Stimulated activated naive CD4-positive, alpha-beta T cell (primary cell): ENCODE results near the gene PAPSS2.
"Not testable (repeated sequence)": the region's sequence is repeated elsewhere in the genome, so short reads cannot be mapped to it uniquely, and the experiment has no call there.

ENCODE experiments used
- DNase-seq, 6 experiments: peaks; one replicate each; lab custom pipeline; 2025; lab: John Stamatoyannopoulos, UW

The PAPSS2 gene

GRCh38 chr10:87642988-87643387 is 16.7 kb upstream of the PAPSS2 start:
- no peak for DNase-seq

- DNase-seq, result no peak
Measured at GRCh38 chr10:87643920-87644319, 15.8 kb upstream of the PAPSS2 start.

GRCh38 chr10:87644500-87644899 is 15.2 kb upstream of the PAPSS2 start:
- DNase-seq, result not testable (repeated sequence)

GRCh38 chr10:87646192-87646909 is 13.3 kb upstream of the PAPSS2 start:
- no peak for DNase-seq

GRCh38 chr10:87646935-87647334 is 12.7 kb upstream of the PAPSS2 start:
- no peak for DNase-seq

- DNase-seq, result no peak
Measured at GRCh38 chr10:87650838-87651589, 8.7 kb upstream of the PAPSS2 start.

- no peak for DNase-seq
Measured at GRCh38 chr10:87651801-87652200, 7.9 kb upstream of the PAPSS2 start.

- DNase-seq, result no peak
Measured at GRCh38 chr10:87652261-87652660, 7.4 kb upstream of the PAPSS2 start.

- DNase-seq, result no peak
Measured at GRCh38 chr10:87654212-87654611, 5.5 kb upstream of the PAPSS2 start.

GRCh38 chr10:87656431-87657072 is 3.1 kb upstream of the PAPSS2 start:
- peak in 2 of 6 experiments; percentile 18 to 44 for DNase-seq

GRCh38 chr10:87657371-87657770 is 2.3 kb upstream of the PAPSS2 start:
- no peak for DNase-seq

- no peak for DNase-seq
Measured at GRCh38 chr10:87658321-87658795, 1.3 kb upstream of the PAPSS2 start.

- no peak for DNase-seq
Measured at GRCh38 chr10:87658858-87659555, 671 bp upstream of the PAPSS2 start.

GRCh38 chr10:87660484-87661133 is 931 bp downstream of the PAPSS2 start:
- no peak for DNase-seq

- DNase-seq, result no peak
Measured at GRCh38 chr10:87661861-87662785, 2.4 kb downstream of the PAPSS2 start.

GRCh38 chr10:87664276-87664701 is 4.6 kb downstream of the PAPSS2 start:
- no peak for DNase-seq

GRCh38 chr10:87667493-87667892 is 7.8 kb downstream of the PAPSS2 start:
- DNase-seq, result no peak

- DNase-seq, result no peak
Measured at GRCh38 chr10:87668324-87669074, 8.8 kb downstream of the PAPSS2 start.

GRCh38 chr10:87669752-87670151 is 10.1 kb downstream of the PAPSS2 start:
- no peak for DNase-seq

GRCh38 chr10:87670586-87670985 is 10.9 kb downstream of the PAPSS2 start:
- DNase-seq, result no peak
